HCT116 (cell line): ENCODE measurements around the gene DNAJC8. TPM values are rescaled to one million over a fixed set of nuclear protein-coding genes. Genes with fewer than 3 reads are reported as not detected.

Experiments
- ATAC-seq: fragments of 200-7000 bp; cut with Tn5 transposase; 2 replicates; pipeline ENCODE4 v1.9.1; 2020; ENCODE audit warnings: mild to moderate bottlenecking, moderate library complexity
- BruUV-seq: library from RNA; stranded (reverse); fragments of 400-500 nt; replicated peaks from 2 replicates; lab custom pipeline; 2021; lab: Mats Ljungman, UMichigan
- CTCF ChIA-PET: fragments of 300-600 bp; sonication (Branson Sonifier 250); formaldehyde crosslinking; loops from one replicate; lab custom pipeline; 2021; ENCODE audit warnings: antibody characterized with exemption; lab: Charles Lee
- POLR2A ChIA-PET: fragments of 300-600, 350-600 bp; sonication (Branson Sonifier 250); formaldehyde crosslinking; loops from one replicate; lab custom pipeline; 2021; ENCODE audit warnings: antibody characterized with exemption; lab: Charles Lee
- RAD21 ChIA-PET, 2 experiments: fragments of 300-600 bp; sonication (Branson Sonifier 250); formaldehyde crosslinking; loops; one replicate each; lab custom pipeline; 2023; ENCODE audit warnings: low total read pairs in 2 of 2; ENCODE audit not compliant: uncharacterized antibody in 2 of 2, unreplicated experiment in 2 of 2, low non-redundant PET in 1 of 2; lab: Charles Lee
- DNase-seq: peaks from one replicate; pipeline ENCODE4 v3.0.0-alpha.2; 2010; ENCODE audit warnings: low read depth, low spot score
- H2AFZ ChIP-seq: fragments of 200-600 bp; shearing (Covaris generic), sonication (generic); 2 replicates; pipeline ENCODE4 v1.6.1; 2017; ENCODE audit warnings: low read depth, mixed run types, mixed read lengths, antibody characterized with exemption, low read length; ENCODE audit not compliant: poor library complexity, severe bottlenecking
- H3K27ac ChIP-seq: 2 replicates; pipeline ENCODE4 v1.5.1; 2012; ENCODE audit warnings: low read depth, low read length
- H3K27me3 ChIP-seq: fragments of 200-600 bp; sonication (generic); 2 replicates; pipeline ENCODE4 v1.6.1; 2016; ENCODE audit warnings: mixed run types, low read length, mixed read lengths; ENCODE audit not compliant: insufficient read depth
- H3K36me3 ChIP-seq, 2 experiments: fragments of 200-500 bp in 1 of 2; fragments of 200-600 bp in 1 of 2; sonication (Bioruptor generic) in 1 of 2; sonication (generic) in 1 of 2; 2 replicates each; pipeline versions ENCODE4 v1.5.1 to v1.6.1; 2014 to 2016; ENCODE audit warnings: low read length in 2 of 2, inconsistent platforms in 1 of 2, mixed read lengths in 1 of 2, mixed run types in 1 of 2; ENCODE audit not compliant: insufficient read depth in 2 of 2, control insufficient read depth in 1 of 2
- H3K4me1 ChIP-seq, 2 experiments: fragments of 200-600 bp in 1 of 2; sonication (generic) in 1 of 2; 2 replicates each; pipeline versions ENCODE4 v1.5.1 to v1.6.1; 2012 to 2017; ENCODE audit warnings: low read length in 2 of 2, inconsistent platforms in 1 of 2, mild to moderate bottlenecking in 1 of 2, mixed read lengths in 1 of 2, mixed run types in 1 of 2, moderate library complexity in 1 of 2; ENCODE audit not compliant: insufficient read depth in 2 of 2, control insufficient read depth in 1 of 2
- H3K4me2 ChIP-seq: fragments of 200-600 bp; sonication (generic); 2 replicates; pipeline ENCODE4 v1.6.1; 2017; ENCODE audit warnings: mixed run types, low read length, mixed read lengths
- H3K4me3 ChIP-seq, 2 experiments: fragments of 200-600 bp in 1 of 2; sonication (generic) in 1 of 2; replicated peaks in 1 of 2; 2 replicates each; pipeline ENCODE4 v1.5.1; 2011 to 2016; ENCODE audit warnings: low read length in 2 of 2, control low read depth in 1 of 2, low read depth in 1 of 2, mild to moderate bottlenecking in 1 of 2, mixed read lengths in 1 of 2, mixed run types in 1 of 2
- H3K79me2 ChIP-seq: fragments of 200-600 bp; sonication (generic); 2 replicates; pipeline ENCODE4 v1.6.1; 2017; ENCODE audit warnings: mild to moderate bottlenecking, mixed run types, low read length, moderate library complexity, mixed read lengths; ENCODE audit not compliant: insufficient read depth
- H3K9ac ChIP-seq: fragments of 200-600 bp; sonication (generic); 2 replicates; pipeline ENCODE4 v1.6.1; 2016; ENCODE audit warnings: low read length, mixed read lengths
- H3K9me2 ChIP-seq: fragments of 200-600 bp; sonication (generic), shearing (Covaris generic); 2 replicates; pipeline ENCODE4 v1.6.1; 2017; ENCODE audit warnings: mixed run types, mild to moderate bottlenecking, moderate library complexity; ENCODE audit not compliant: insufficient read depth
- H3K9me3 ChIP-seq, 2 experiments: fragments of 200-500 bp in 1 of 2; fragments of 200-600 bp in 1 of 2; sonication (Bioruptor generic) in 1 of 2; sonication (generic) in 1 of 2; 2 replicates each; pipeline ENCODE4 v1.6.1; 2014 to 2017; ENCODE audit warnings: low read length in 2 of 2, mixed read lengths in 2 of 2, inconsistent platforms in 1 of 2, low read depth in 1 of 2, mild to moderate bottlenecking in 1 of 2, mixed run types in 1 of 2, moderate library complexity in 1 of 2; ENCODE audit not compliant: control insufficient read depth in 1 of 2, insufficient read depth in 1 of 2
- H4K20me1 ChIP-seq: fragments of 200-600 bp; sonication (generic), shearing (Covaris generic); 2 replicates; pipeline ENCODE4 v1.6.1; 2017; ENCODE audit warnings: mixed run types, mild to moderate bottlenecking, moderate library complexity; ENCODE audit not compliant: insufficient read depth
- RAD21 ChIP-seq: IDR thresholded peaks from 2 replicates; pipeline ENCODE4 v1.6.1; 2012; ENCODE audit warnings: low read depth, mild to moderate bottlenecking
- intact Hi-C: fragments of 100-400 bp; cut with micrococcal nuclease; formaldehyde crosslinking; loops from 2 replicates; pipeline ENCODE4 v1.10.0; 2022
- total RNA-seq: library from RNA; stranded (reverse); gene quantifications from one replicate; pipeline ENCODE4 v1.2.1, GENCODE V29; 2021; ENCODE audit not compliant: unreplicated experiment
- TF ChIP-seq, protein P1 (sequence below): IDR thresholded peaks from 2 replicates; pipeline ENCODE4 v1.6.1; 2011; ENCODE audit warnings: mild to moderate bottlenecking, low read length, moderate library complexity; ENCODE audit not compliant: insufficient replicate concordance; ENCODE audit errors: extremely low read depth
- TF ChIP-seq, protein P2 (sequence below), 3 experiments: fragments of 200-600 bp in 1 of 3; sonication (generic) in 1 of 3; IDR thresholded peaks in 2 of 3; conservative IDR thresholded peaks in 1 of 3; 2 replicates each; pipeline ENCODE4 v1.5.1; 2012 to 2017; ENCODE audit warnings: low read depth in 2 of 3, low read length in 2 of 3, antibody characterized with exemption in 1 of 3, borderline replicate concordance in 1 of 3, control low read depth in 1 of 3, mild to moderate bottlenecking in 1 of 3, mixed read lengths in 1 of 3, mixed run types in 1 of 3, moderate library complexity in 1 of 3; ENCODE audit not compliant: insufficient read depth in 1 of 3
- TF ChIP-seq, protein P3 (sequence below): IDR thresholded peaks from 2 replicates; pipeline ENCODE4 v1.6.1; 2012

Gene DNAJC8
- total RNA-seq, 1 experiment from 2014 or later = 102 TPM

DNA sequence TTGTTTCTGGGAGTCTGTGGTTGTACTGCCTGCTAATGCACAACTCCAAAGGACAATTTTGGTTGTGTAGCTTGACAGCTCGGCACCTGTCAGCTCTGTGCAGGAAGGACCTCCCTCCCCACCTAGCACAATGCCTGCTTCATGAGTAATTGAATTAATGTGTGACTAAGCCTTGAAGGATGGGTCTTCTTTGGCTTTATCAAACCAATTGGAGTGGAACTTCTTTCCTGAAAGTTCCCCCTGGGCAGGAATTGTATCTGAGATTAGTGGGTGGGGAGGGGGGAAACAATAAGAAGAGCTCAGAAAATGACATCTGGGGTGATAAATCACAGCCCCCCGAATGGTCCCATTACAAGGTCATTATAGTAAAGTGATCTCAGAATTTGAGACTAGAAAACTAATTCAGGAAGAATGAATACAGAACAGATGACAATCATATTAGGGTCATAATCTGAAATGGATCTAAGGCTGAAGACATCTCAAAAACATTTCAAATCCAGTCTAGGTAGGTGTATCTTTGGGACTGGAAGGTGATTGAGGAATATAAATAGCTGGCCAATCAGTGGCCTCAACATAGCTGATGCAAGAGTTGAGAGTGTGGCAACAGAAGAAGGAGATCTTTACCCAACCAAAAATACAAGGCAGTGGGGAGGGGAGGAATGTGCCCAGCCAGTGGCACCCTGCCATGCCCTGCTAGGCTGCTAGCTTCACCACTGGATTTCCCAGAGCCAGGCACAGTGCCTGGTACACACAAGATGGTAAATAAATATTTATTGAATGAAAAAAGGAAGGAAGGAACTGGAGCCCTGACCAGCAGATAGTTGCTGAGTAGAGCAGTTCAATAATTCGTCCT is 16.4 kb upstream of the DNAJC8 start (continued):
- TF ChIP-seq, protein P1, sequence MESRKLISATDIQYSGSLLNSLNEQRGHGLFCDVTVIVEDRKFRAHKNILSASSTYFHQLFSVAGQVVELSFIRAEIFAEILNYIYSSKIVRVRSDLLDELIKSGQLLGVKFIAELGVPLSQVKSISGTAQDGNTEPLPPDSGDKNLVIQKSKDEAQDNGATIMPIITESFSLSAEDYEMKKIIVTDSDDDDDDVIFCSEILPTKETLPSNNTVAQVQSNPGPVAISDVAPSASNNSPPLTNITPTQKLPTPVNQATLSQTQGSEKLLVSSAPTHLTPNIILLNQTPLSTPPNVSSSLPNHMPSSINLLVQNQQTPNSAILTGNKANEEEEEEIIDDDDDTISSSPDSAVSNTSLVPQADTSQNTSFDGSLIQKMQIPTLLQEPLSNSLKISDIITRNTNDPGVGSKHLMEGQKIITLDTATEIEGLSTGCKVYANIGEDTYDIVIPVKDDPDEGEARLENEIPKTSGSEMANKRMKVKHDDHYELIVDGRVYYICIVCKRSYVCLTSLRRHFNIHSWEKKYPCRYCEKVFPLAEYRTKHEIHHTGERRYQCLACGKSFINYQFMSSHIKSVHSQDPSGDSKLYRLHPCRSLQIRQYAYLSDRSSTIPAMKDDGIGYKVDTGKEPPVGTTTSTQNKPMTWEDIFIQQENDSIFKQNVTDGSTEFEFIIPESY = no peak

DNA sequence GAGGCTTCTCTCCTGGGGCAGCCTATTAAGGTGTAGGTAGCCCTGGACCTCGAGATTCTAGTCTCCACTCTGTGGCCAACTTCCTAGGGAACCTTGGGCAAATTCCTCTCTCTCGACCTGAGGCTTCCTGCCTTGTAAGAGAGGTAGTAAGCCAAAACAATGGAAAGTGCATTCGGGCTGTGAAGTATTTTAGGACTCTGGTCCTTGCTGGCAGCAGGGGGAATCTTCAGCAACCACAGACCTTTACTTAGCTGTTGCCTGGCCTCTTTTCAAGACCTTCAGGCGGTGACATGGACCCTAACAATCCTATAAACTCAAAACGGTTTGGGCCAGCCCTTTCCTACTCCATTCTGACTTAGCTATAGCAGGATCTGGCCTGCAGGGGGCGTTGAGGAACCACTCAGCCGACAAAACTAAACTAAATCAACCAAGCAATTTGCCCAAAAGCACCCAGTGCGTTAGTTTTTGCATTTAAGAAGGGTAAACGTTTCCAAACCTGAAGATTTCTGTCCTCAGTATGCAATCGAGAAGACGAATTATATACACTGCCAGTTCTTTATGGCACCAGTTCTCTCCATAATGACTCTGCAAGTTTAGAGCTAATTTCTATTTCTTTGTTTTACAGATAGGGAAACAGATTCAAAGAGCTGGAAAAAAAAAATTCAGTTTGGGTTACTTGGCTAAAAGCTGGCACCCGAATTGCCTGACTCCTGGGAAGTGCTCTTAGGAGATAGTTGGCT is 15.6 kb upstream of the DNAJC8 start:
- peak overlapping the region; percentile 43 for H3K9ac ChIP-seq
- DNase-seq = peak; percentile 64

More for the DNA sequence above, 15.6 kb upstream of the DNAJC8 start:
- POLR2A ChIA-PET = interaction anchor here (0.5 to 5.4 kb wide), 22 partner anchors 10 to 400 kb away, joined by 3 to 61 read pairs (median 6); partner anchors contain the start of genes ATP5IF1, MED18, PHACTR4 and RCC1
- CTCF ChIA-PET = interaction anchor here (0.6 to 2.7 kb wide), 29 partner anchors 8 to 629 kb away, joined by 3 to 73 read pairs (median 5); partner anchors contain the start of genes ATP5IF1, MED18, PHACTR4 and SESN2
- H3K4me2 ChIP-seq = peak overlapping the region; percentile 84
- no TSS peak for BruUV-seq
- TF ChIP-seq, protein P2, sequence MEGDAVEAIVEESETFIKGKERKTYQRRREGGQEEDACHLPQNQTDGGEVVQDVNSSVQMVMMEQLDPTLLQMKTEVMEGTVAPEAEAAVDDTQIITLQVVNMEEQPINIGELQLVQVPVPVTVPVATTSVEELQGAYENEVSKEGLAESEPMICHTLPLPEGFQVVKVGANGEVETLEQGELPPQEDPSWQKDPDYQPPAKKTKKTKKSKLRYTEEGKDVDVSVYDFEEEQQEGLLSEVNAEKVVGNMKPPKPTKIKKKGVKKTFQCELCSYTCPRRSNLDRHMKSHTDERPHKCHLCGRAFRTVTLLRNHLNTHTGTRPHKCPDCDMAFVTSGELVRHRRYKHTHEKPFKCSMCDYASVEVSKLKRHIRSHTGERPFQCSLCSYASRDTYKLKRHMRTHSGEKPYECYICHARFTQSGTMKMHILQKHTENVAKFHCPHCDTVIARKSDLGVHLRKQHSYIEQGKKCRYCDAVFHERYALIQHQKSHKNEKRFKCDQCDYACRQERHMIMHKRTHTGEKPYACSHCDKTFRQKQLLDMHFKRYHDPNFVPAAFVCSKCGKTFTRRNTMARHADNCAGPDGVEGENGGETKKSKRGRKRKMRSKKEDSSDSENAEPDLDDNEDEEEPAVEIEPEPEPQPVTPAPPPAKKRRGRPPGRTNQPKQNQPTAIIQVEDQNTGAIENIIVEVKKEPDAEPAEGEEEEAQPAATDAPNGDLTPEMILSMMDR (IDR thresholded peaks at IDR 0.05 in 2 of 3, conservative IDR thresholded peaks at IDR 0.05 in 1 of 3; ENCODE audit: borderline replicate concordance in 1 of 3, insufficient read depth in 1 of 3, low read depth in 2 of 3, low read length in 2 of 3) = peak; percentile 84 to 99 (median 95)
- TF ChIP-seq RAD21 = peak; percentile 95
- TF ChIP-seq, protein P3, sequence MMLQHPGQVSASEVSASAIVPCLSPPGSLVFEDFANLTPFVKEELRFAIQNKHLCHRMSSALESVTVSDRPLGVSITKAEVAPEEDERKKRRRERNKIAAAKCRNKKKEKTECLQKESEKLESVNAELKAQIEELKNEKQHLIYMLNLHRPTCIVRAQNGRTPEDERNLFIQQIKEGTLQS = no peak
- peak overlapping the region; percentile 28 to 45 for H3K4me3 ChIP-seq
- no peaks in the 10 kb centered on the region for H3K27me3 ChIP-seq
- no peaks in the 10 kb centered on the region for H3K9me3 ChIP-seq
- no peaks in the 10 kb centered on the region for H3K79me2 ChIP-seq
- peaks cover 33 to 35% of the 10 kb centered on the region in 2 experiments for H3K4me1 ChIP-seq
- ATAC-seq = peak; percentile 65
- intact Hi-C loops = loop anchor here (1.0 to 5.0 kb wide), 4 partner anchors 104 to 354 kb away; partner anchors contain the start of gene RCC1
- no peaks in the 10 kb centered on the region for H4K20me1 ChIP-seq
- peak overlapping the region; percentile 74 for H3K27ac ChIP-seq
- RAD21 ChIA-PET = interaction anchor here (0.6 to 1.9 kb wide), 9 partner anchors 12 to 391 kb away, joined by 3 to 24 read pairs (median 4); partner anchors contain the start of genes PHACTR4 (in 2 of the 2), ATP5IF1 (in 1 of the 2) and MED18 (in 1 of the 2)
- H2AFZ ChIP-seq = peak overlapping the region; percentile 27
- H3K36me3 ChIP-seq = no peaks in the 10 kb centered on the region
- H3K9me2 ChIP-seq = no peaks in the 10 kb centered on the region
